Chondrocyte (in vitro differentiated cells): Measurements from ENCODE around the gene AASS. TPM values are rescaled to one million over a fixed set of nuclear protein-coding genes. Genes with fewer than 3 reads are reported as not detected.

Source experiments
- DNase-seq: peaks from one replicate; pipeline ENCODE4 v3.0.0; 2021; ENCODE audit warnings: mixed read lengths, low spot score
- H3K27ac Mint-ChIP-seq: one replicate; pipeline ENCODE4 v1.8.0; 2021; ENCODE audit warnings: mild to moderate bottlenecking, moderate library complexity, mixed read lengths; ENCODE audit not compliant: unreplicated experiment
- H3K27me3 Mint-ChIP-seq: 2 replicates; pipeline ENCODE4 v1.8.0; 2021; ENCODE audit warnings: low read depth, mixed read lengths
- H3K36me3 Mint-ChIP-seq: 2 replicates; pipeline ENCODE4 v1.8.0; 2021; ENCODE audit warnings: low read depth, mixed read lengths
- H3K4me1 Mint-ChIP-seq: 2 replicates; pipeline ENCODE4 v1.8.0; 2021; ENCODE audit warnings: low read depth, mild to moderate bottlenecking, mixed read lengths
- H3K4me3 Mint-ChIP-seq: one replicate; pipeline ENCODE4 v1.8.0; 2021; ENCODE audit warnings: mild to moderate bottlenecking, moderate library complexity, mixed read lengths; ENCODE audit not compliant: unreplicated experiment
- H3K9me3 Mint-ChIP-seq: 2 replicates; pipeline ENCODE4 v1.8.0; 2021; ENCODE audit warnings: low read depth, mixed read lengths
- CTCF ChIP-seq: fragments of 200-600 bp; sonication (generic); IDR thresholded peaks from 2 replicates; pipeline ENCODE4 v1.5.0; 2021; ENCODE audit warnings: antibody characterized with exemption, mild to moderate bottlenecking, moderate library complexity
- total RNA-seq: library from RNA; stranded (reverse); gene quantifications from 3 replicates; pipeline ENCODE4 v1.2.1, GENCODE V29; 2021

AASS gene
- total RNA-seq, 1 donor from 2014 or later, result 7.3 TPM

GRCh38 chr7:122123746-122124145, 20.3 kb downstream of the AASS start:
- Mint-ChIP-seq H3K27ac (no peak overlapping the region), H3K9me3 (no peaks in the 10 kb centered on the region), H3K4me1 (no peaks in the 10 kb centered on the region), H3K27me3 (no peaks in the 10 kb centered on the region), H3K36me3 (peaks cover 10% of the 10 kb centered on the region), H3K4me3 (no peak overlapping the region)
- no peak for TF ChIP-seq CTCF
- DNase-seq, result no peak

GRCh38 chr7:122118757-122119156, 25.3 kb downstream of the AASS start:
- TF ChIP-seq CTCF, result no peak
- Mint-ChIP-seq H3K4me1 (no peaks in the 10 kb centered on the region), H3K27me3 (no peaks in the 10 kb centered on the region), H3K27ac (no peak overlapping the region), H3K9me3 (no peaks in the 10 kb centered on the region), H3K36me3 (peaks cover 8% of the 10 kb centered on the region), H3K4me3 (no peak overlapping the region)
- no peak for DNase-seq

GRCh38 chr7:122103064-122103463, 41.0 kb downstream of the AASS start:
- peaks cover 39% of the 10 kb centered on the region for H3K36me3 Mint-ChIP-seq
- peaks cover 38% of the 10 kb centered on the region for H3K9me3 Mint-ChIP-seq
- no peaks in the 10 kb centered on the region for H3K27me3 Mint-ChIP-seq
- no peak overlapping the region for H3K4me3 Mint-ChIP-seq
- H3K27ac Mint-ChIP-seq, result no peak overlapping the region
- TF ChIP-seq CTCF, result no peak
- no peak for DNase-seq
- H3K4me1 Mint-ChIP-seq, result no peaks in the 10 kb centered on the region

- peaks cover 22% of the 10 kb centered on the region for H3K9me3 Mint-ChIP-seq
- no peaks in the 10 kb centered on the region for H3K27me3 Mint-ChIP-seq
- TF ChIP-seq CTCF, result no peak
- H3K27ac Mint-ChIP-seq, result no peak overlapping the region
- no peak overlapping the region for H3K4me3 Mint-ChIP-seq
- no peak for DNase-seq
- H3K36me3 Mint-ChIP-seq, result peaks cover 25% of the 10 kb centered on the region
- H3K4me1 Mint-ChIP-seq, result peaks cover 4% of the 10 kb centered on the region
These were observed 44.0 kb downstream of the AASS start for GRCh38 chr7:122100021-122100420.

- Mint-ChIP-seq H3K4me3 (no peak overlapping the region), H3K27ac (no peak overlapping the region), H3K36me3 (peaks cover 4% of the 10 kb centered on the region), H3K27me3 (no peaks in the 10 kb centered on the region), H3K9me3 (no peaks in the 10 kb centered on the region), H3K4me1 (peaks cover 7% of the 10 kb centered on the region)
- no peak for TF ChIP-seq CTCF
- DNase-seq, result no peak
These were observed 48.4 kb downstream of the AASS start for GRCh38 chr7:122095642-122096041.
